ENCODE measurements around the gene C1orf198.

Gene C1orf198

GRCh38 chr1:230820568-230820967 lies 47.8 kb downstream of the C1orf198 start:
- H3K9ac ChIP-seq (ENCODE audit: insufficient read length, low read depth) = no peak overlapping the region
- no peaks in the 10 kb centered on the region for H3K36me3 ChIP-seq (ENCODE audit: insufficient read depth, insufficient read length, low read length)
- no peak overlapping the region for H3K4me3 ChIP-seq (ENCODE audit: insufficient read length, low read depth)
- H3K9me3 ChIP-seq (ENCODE audit: insufficient read depth, low read length) = no peaks in the 10 kb centered on the region
- no peak for DNase-seq (ENCODE audit: low read depth, low spot score)
- H3K4me1 ChIP-seq (ENCODE audit: insufficient read depth, insufficient read length) = no peaks in the 10 kb centered on the region
- no peaks in the 10 kb centered on the region for H3K27me3 ChIP-seq (ENCODE audit: insufficient read depth, insufficient read length)
- TF ChIP-seq SUZ12 (IDR thresholded peaks at IDR 0.05; ENCODE audit: extremely low read depth, insufficient read depth, insufficient read length) = no peak

- no peaks in the 10 kb centered on the region for H3K36me3 ChIP-seq (ENCODE audit: insufficient read depth, insufficient read length, low read length)
- H3K9ac ChIP-seq (ENCODE audit: insufficient read length, low read depth) = no peak overlapping the region
- TF ChIP-seq YY1 (IDR thresholded peaks at IDR 0.05; ENCODE audit: insufficient read depth, insufficient read length) = no peak
- TF ChIP-seq ZNF274 (IDR thresholded peaks at IDR 0.05; ENCODE audit: low read depth, low read length) = no peak
- TF ChIP-seq SUZ12 (IDR thresholded peaks at IDR 0.05; ENCODE audit: extremely low read depth, insufficient read depth, insufficient read length) = no peak
- no peaks in the 10 kb centered on the region for H3K9me3 ChIP-seq (ENCODE audit: insufficient read depth, low read length)
- no peak for DNase-seq (ENCODE audit: low read depth, low spot score)
- no peaks in the 10 kb centered on the region for H3K4me1 ChIP-seq (ENCODE audit: insufficient read depth, insufficient read length)
- no peaks in the 10 kb centered on the region for H3K27me3 ChIP-seq (ENCODE audit: insufficient read depth, insufficient read length)
- H3K4me3 ChIP-seq (ENCODE audit: insufficient read length, low read depth) = no peak overlapping the region
Measured at GRCh38 chr1:230819976-230820375, 48.3 kb downstream of the C1orf198 start.

- H3K9ac ChIP-seq (ENCODE audit: insufficient read length, low read depth) = no peak overlapping the region
- no peak overlapping the region for H3K4me3 ChIP-seq (ENCODE audit: insufficient read length, low read depth)
- no peaks in the 10 kb centered on the region for H3K27me3 ChIP-seq (ENCODE audit: insufficient read depth, insufficient read length)
- TF ChIP-seq SUZ12 (IDR thresholded peaks at IDR 0.05; ENCODE audit: extremely low read depth, insufficient read depth, insufficient read length) (no peak), ZNF274 (IDR thresholded peaks at IDR 0.05; ENCODE audit: low read depth, low read length) (no peak), YY1 (IDR thresholded peaks at IDR 0.05; ENCODE audit: insufficient read depth, insufficient read length) (no peak)
- H3K36me3 ChIP-seq (ENCODE audit: insufficient read depth, insufficient read length, low read length) = no peaks in the 10 kb centered on the region
- no peaks in the 10 kb centered on the region for H3K9me3 ChIP-seq (ENCODE audit: insufficient read depth, low read length)
- DNase-seq (ENCODE audit: low read depth, low spot score) = no peak
- no peaks in the 10 kb centered on the region for H3K4me1 ChIP-seq (ENCODE audit: insufficient read depth, insufficient read length)
Measured at GRCh38 chr1:230818901-230819300, 49.4 kb downstream of the C1orf198 start.

GRCh38 chr1:230818367-230818766 lies 50.0 kb downstream of the C1orf198 start:
- TF ChIP-seq SUZ12 (IDR thresholded peaks at IDR 0.05; ENCODE audit: extremely low read depth, insufficient read depth, insufficient read length) (no peak), ZNF274 (IDR thresholded peaks at IDR 0.05; ENCODE audit: low read depth, low read length) (no peak), YY1 (IDR thresholded peaks at IDR 0.05; ENCODE audit: insufficient read depth, insufficient read length) (no peak)
- Histone ChIP-seq H3K27me3 (ENCODE audit: insufficient read depth, insufficient read length) (no peaks in the 10 kb centered on the region), H3K4me3 (ENCODE audit: insufficient read length, low read depth) (no peak overlapping the region), H3K36me3 (ENCODE audit: insufficient read depth, insufficient read length, low read length) (no peaks in the 10 kb centered on the region), H3K9me3 (ENCODE audit: insufficient read depth, low read length) (peaks cover 1% of the 10 kb centered on the region; the same call in 1 of the 2 replicates), H3K9ac (ENCODE audit: insufficient read length, low read depth) (no peak overlapping the region), H3K4me1 (ENCODE audit: insufficient read depth, insufficient read length) (no peaks in the 10 kb centered on the region)
- DNase-seq (ENCODE audit: low read depth, low spot score) = no peak

- DNase-seq (ENCODE audit: low read depth, low spot score) = no peak
- H3K9me3 ChIP-seq (ENCODE audit: insufficient read depth, low read length) = peaks cover 21% of the 10 kb centered on the region
Measured at GRCh38 chr1:230816018-230816417, 52.3 kb downstream of the C1orf198 start.

DNA sequence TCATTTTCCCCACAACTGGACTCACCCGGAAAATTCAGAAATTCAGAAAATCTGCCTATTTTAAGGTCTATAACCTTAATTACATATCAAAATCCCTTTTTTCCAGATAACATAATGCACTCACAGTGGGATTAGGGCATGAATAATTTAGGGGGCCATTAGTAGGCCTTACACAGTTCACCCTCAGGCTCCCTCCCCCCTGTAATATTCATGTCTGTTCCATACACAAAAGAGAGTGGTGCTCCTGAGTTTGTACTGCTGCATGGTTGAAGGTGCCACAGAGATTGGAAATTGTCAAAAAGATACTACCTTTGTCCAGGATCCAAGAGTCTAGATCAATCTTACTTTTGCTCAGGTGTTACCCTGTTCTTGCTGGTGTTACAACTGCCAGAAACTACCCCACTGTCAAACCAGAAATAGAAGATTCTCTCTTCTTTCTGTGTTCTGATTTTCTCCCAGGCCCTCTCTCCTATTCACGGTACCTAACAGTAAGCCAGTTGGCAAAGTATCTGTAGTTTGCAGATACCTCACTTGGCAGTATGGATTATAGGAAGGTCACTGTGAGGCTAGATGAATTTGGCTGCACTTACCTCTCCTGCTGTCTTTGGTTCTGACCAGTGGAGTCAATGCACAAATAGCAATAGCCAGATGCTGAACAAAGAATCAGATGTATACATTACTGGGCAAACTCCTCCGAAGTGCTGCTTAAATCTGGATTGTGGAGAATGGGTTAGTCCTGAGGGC lies 53.2 kb downstream of the C1orf198 start:
- H3K36me3 ChIP-seq (ENCODE audit: insufficient read depth, insufficient read length, low read length) = no peaks in the 10 kb centered on the region
- no peaks in the 10 kb centered on the region for H3K27me3 ChIP-seq (ENCODE audit: insufficient read depth, insufficient read length)
- TF ChIP-seq YY1 (IDR thresholded peaks at IDR 0.05; ENCODE audit: insufficient read depth, insufficient read length) (no peak), SUZ12 (IDR thresholded peaks at IDR 0.05; ENCODE audit: extremely low read depth, insufficient read depth, insufficient read length) (no peak), ZNF274 (IDR thresholded peaks at IDR 0.05; ENCODE audit: low read depth, low read length) (no peak)
- no peaks in the 10 kb centered on the region for H3K4me1 ChIP-seq (ENCODE audit: insufficient read depth, insufficient read length)
- no peak for DNase-seq (ENCODE audit: low read depth, low spot score)
- no peak overlapping the region for H3K4me3 ChIP-seq (ENCODE audit: insufficient read length, low read depth)
- H3K9me3 ChIP-seq (ENCODE audit: insufficient read depth, low read length) = peaks cover 21% of the 10 kb centered on the region
- H3K9ac ChIP-seq (ENCODE audit: insufficient read length, low read depth) = no peak overlapping the region

More at GRCh38 chr1:230816018-230816417, 52.3 kb downstream of the C1orf198 start:
- Histone ChIP-seq H3K4me3 (ENCODE audit: insufficient read length, low read depth) (no peak overlapping the region), H3K27me3 (ENCODE audit: insufficient read depth, insufficient read length) (no peaks in the 10 kb centered on the region), H3K4me1 (ENCODE audit: insufficient read depth, insufficient read length) (no peaks in the 10 kb centered on the region), H3K9ac (ENCODE audit: insufficient read length, low read depth) (no peak overlapping the region), H3K36me3 (ENCODE audit: insufficient read depth, insufficient read length, low read length) (no peaks in the 10 kb centered on the region)
- TF ChIP-seq SUZ12 (IDR thresholded peaks at IDR 0.05; ENCODE audit: extremely low read depth, insufficient read depth, insufficient read length) (no peak), YY1 (IDR thresholded peaks at IDR 0.05; ENCODE audit: insufficient read depth, insufficient read length) (no peak), ZNF274 (IDR thresholded peaks at IDR 0.05; ENCODE audit: low read depth, low read length) (no peak)

DNA sequence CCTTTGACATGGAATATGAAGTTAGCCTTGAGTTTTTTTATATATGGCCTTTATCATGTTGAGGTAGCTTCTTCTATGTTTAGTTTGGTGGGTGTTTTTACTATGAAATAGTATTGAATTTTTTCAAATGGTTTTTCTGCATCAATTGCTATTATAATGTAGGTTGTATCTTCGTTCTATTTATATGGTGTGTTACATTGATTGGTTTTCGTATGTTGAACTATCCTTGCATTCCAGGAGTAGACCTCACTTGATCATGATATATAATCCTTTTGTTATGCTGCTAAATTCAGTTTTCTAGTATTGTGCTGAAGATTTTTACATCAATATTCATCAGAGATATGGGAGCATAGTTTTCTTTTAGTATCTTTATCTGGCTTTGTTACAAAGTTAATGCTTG lies 55.8 kb downstream of the C1orf198 start:
- no peak for TF ChIP-seq YY1 (IDR thresholded peaks at IDR 0.05; ENCODE audit: insufficient read depth, insufficient read length)
- TF ChIP-seq SUZ12 (IDR thresholded peaks at IDR 0.05; ENCODE audit: extremely low read depth, insufficient read depth, insufficient read length) = no peak
- no peak for TF ChIP-seq ZNF274 (IDR thresholded peaks at IDR 0.05; ENCODE audit: low read depth, low read length)

More for the DNA sequence above, 55.8 kb downstream of the C1orf198 start:
- no peak for DNase-seq (ENCODE audit: low read depth, low spot score)
- H3K9ac ChIP-seq (ENCODE audit: insufficient read length, low read depth) = no peak overlapping the region
- H3K9me3 ChIP-seq (ENCODE audit: insufficient read depth, low read length) = peaks cover 21% of the 10 kb centered on the region
- no peaks in the 10 kb centered on the region for H3K36me3 ChIP-seq (ENCODE audit: insufficient read depth, insufficient read length, low read length)
- H3K4me3 ChIP-seq (ENCODE audit: insufficient read length, low read depth) = no peak overlapping the region
- H3K27me3 ChIP-seq (ENCODE audit: insufficient read depth, insufficient read length) = no peaks in the 10 kb centered on the region
- H3K4me1 ChIP-seq (ENCODE audit: insufficient read depth, insufficient read length) = no peaks in the 10 kb centered on the region
